CD14-positive monocyte (primary cell): ENCODE measurements around the gene MDH2. TPM values are rescaled to one million over a fixed set of nuclear protein-coding genes. Genes with fewer than 3 reads are reported as not detected.

Source experiments
- DNase-seq, 3 donors: peaks; one replicate each; pipeline ENCODE4 v3.0.0-alpha.2; 2011 to 2022
- H2AFZ ChIP-seq: 2 replicates; pipeline ENCODE4 v1.6.0; 2012; ENCODE audit warnings: mild to moderate bottlenecking, low read depth, low read length, inconsistent platforms; ENCODE audit not compliant: insufficient read depth, poor library complexity, severe bottlenecking
- H3K27ac ChIP-seq, 2 donors: 1 replicate in 1 of 2; 2 replicates in 1 of 2; pipeline ENCODE4 v1.5.1; 2012 to 2013; ENCODE audit warnings: low read length in 2 of 2, control low read depth in 1 of 2, inconsistent platforms in 1 of 2, low read depth in 1 of 2, mild to moderate bottlenecking in 1 of 2
- H3K27me3 ChIP-seq, 2 donors: one replicate each; pipeline versions ENCODE4 v1.6.0 to v1.6.1; 2011 to 2013; ENCODE audit warnings: low read length in 2 of 2; ENCODE audit not compliant: control insufficient read depth in 2 of 2, insufficient read depth in 2 of 2
- H3K36me3 ChIP-seq, 2 donors: replicated peaks in 1 of 2; 1 replicate in 1 of 2; 2 replicates in 1 of 2; pipeline versions ENCODE4 v1.5.1 to v1.6.1; 2012 to 2013; ENCODE audit warnings: low read length in 2 of 2, control low read depth in 1 of 2, inconsistent platforms in 1 of 2, mild to moderate bottlenecking in 1 of 2; ENCODE audit not compliant: insufficient read depth in 2 of 2, control insufficient read depth in 1 of 2
- H3K4me1 ChIP-seq, 2 donors: 1 replicate in 1 of 2; 2 replicates in 1 of 2; pipeline versions ENCODE4 v1.5.1 to v1.6.1; 2012 to 2013; ENCODE audit warnings: low read length in 2 of 2, control low read depth in 1 of 2, inconsistent platforms in 1 of 2, mild to moderate bottlenecking in 1 of 2, moderate library complexity in 1 of 2; ENCODE audit not compliant: insufficient read depth in 2 of 2, control insufficient read depth in 1 of 2
- H3K4me2 ChIP-seq: replicated peaks from 2 replicates; pipeline ENCODE3; 2012; ENCODE audit warnings: low read length, moderate library complexity, mild to moderate bottlenecking; ENCODE audit not compliant: poor library complexity, severe bottlenecking; ENCODE audit errors: extremely low read depth
- H3K4me3 ChIP-seq, 3 experiments: fragments of 200-600 bp in 1 of 3; sonication (generic) in 1 of 3; replicated peaks in 1 of 3; 1 replicate in 2 of 3; 2 replicates in 1 of 3; pipeline ENCODE4 v1.5.1; 2011 to 2013; ENCODE audit warnings: low read length in 3 of 3, mild to moderate bottlenecking in 3 of 3, control low read depth in 2 of 3, low read depth in 2 of 3, inconsistent platforms in 1 of 3, moderate library complexity in 1 of 3
- H3K79me2 ChIP-seq: 2 replicates; pipeline ENCODE4 v1.6.0; 2012; ENCODE audit warnings: mild to moderate bottlenecking, control low read depth, inconsistent platforms, low read length, moderate library complexity; ENCODE audit not compliant: insufficient read depth
- H3K9ac ChIP-seq: 2 replicates; pipeline ENCODE4 v1.6.0; 2017; ENCODE audit warnings: low read length, mild to moderate bottlenecking; ENCODE audit not compliant: insufficient read depth, poor library complexity, severe bottlenecking
- H3K9me3 ChIP-seq, 2 donors: replicated peaks in 1 of 2; 1 replicate in 1 of 2; 2 replicates in 1 of 2; pipeline versions ENCODE4 v1.5.1 to v1.6.1; 2012 to 2013; ENCODE audit warnings: low read length in 2 of 2, control low read depth in 1 of 2; ENCODE audit not compliant: control insufficient read depth in 1 of 2, insufficient read depth in 1 of 2
- H4K20me1 ChIP-seq: 2 replicates; pipeline ENCODE4 v1.6.0; 2012; ENCODE audit warnings: mild to moderate bottlenecking, low read length, control low read depth, moderate library complexity; ENCODE audit not compliant: insufficient read depth
- H3K27ac Mint-ChIP-seq, 7 donors: one replicate each; pipeline ENCODE4 v1.8.0; 2020; ENCODE audit warnings: mild to moderate bottlenecking in 7 of 7, mixed read lengths in 7 of 7, moderate library complexity in 6 of 7, inconsistent platforms in 2 of 7
- H3K27me3 Mint-ChIP-seq, 3 donors: one replicate each; pipeline ENCODE4 v1.8.0; 2021 to 2022; ENCODE audit warnings: low read depth in 3 of 3, mild to moderate bottlenecking in 3 of 3, mixed read lengths in 3 of 3, moderate library complexity in 3 of 3, inconsistent platforms in 1 of 3
- H3K36me3 Mint-ChIP-seq, 2 donors: one replicate each; pipeline ENCODE4 v1.8.0; 2020; ENCODE audit warnings: mixed read lengths in 2 of 2, inconsistent platforms in 1 of 2, mild to moderate bottlenecking in 1 of 2
- H3K4me1 Mint-ChIP-seq: one replicate; pipeline ENCODE4 v1.8.0; 2020; ENCODE audit warnings: mild to moderate bottlenecking, mixed read lengths
- H3K4me3 Mint-ChIP-seq, 2 donors: one replicate each; pipeline ENCODE4 v1.8.0; 2020; ENCODE audit warnings: mild to moderate bottlenecking in 2 of 2, mixed read lengths in 2 of 2, moderate library complexity in 1 of 2
- H3K9me3 Mint-ChIP-seq, 7 donors: one replicate each; pipeline ENCODE4 v1.8.0; 2020 to 2022; ENCODE audit warnings: mixed read lengths in 7 of 7, mild to moderate bottlenecking in 6 of 7, moderate library complexity in 6 of 7, inconsistent platforms in 2 of 7
- WGBS: methylation state at CpG from one replicate; pipeline ENCODE4 v1.1.5; 2013; ENCODE audit warnings: missing lambda C conversion rate; ENCODE audit not compliant: insufficient coverage; 5-methylcytosine and 5-hydroxymethylcytosine counted together
- intact Hi-C, 2 donors: fragments of 100-400 bp; cut with micrococcal nuclease; formaldehyde crosslinking; loops; one replicate each; pipeline versions ENCODE4 v1.15.0 to v1.15.1; 2023
- polyA plus RNA-seq, 3 donors: library from polyadenylated mRNA; depleted of rRNA in 1 of 3; unstranded in 2 of 3; stranded (reverse) in 1 of 3; fragments of 300-500 nt in 2 of 3; fragments of >200 nt in 1 of 3; fragmentation: Illumina TruSeq in 2 of 3; gene quantifications; 1 replicate in 2 of 3; 2 replicates in 1 of 3; pipeline ENCODE4 v1.2.3, GENCODE V29; 2012 to 2021
- TF ChIP-seq, protein P1 (sequence below): fragments of 200-600 bp; IDR thresholded peaks from one replicate; pipeline ENCODE4 v1.8.0; 2022; ENCODE audit warnings: antibody characterized with exemption, mild to moderate bottlenecking

The MDH2 gene
- polyA plus RNA-seq, 3 donors = 75.2 to 162 (median 129) TPM

DNA sequence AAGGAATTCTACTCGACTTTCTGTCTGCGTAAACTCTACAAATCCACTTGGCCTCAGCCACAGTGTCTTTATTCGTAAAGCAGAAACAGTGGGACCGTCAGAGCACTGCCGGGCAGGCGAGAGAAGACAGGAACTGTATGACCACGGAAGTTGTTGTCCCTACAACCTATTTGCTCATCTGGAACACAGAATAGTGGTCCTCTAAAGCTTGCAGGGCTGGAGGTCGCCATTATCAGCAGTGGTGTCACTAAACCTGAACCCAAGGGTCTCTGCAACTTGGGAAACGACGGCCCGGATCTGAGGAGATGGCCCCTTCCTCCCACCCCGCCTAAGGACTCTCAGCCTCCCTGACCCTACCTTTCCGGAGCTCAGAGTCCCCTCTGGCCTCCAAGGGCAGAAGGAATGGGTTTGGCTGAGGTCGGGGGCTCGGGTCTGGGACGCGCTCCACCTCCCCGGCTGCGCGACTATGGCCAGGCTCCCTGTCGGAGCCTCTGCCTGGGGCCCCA lies 548 bp upstream of the MDH2 start:
- H3K27ac Mint-ChIP-seq = peak overlapping the region; percentile 96 to 99 (median 98)
- DNase-seq = peak; percentile 12 to 40 (median 40)
- Histone ChIP-seq H3K79me2 (peaks cover 97% of the 10 kb centered on the region), H4K20me1 (peaks cover 53% of the 10 kb centered on the region), H3K4me1 (peaks cover 19 to 34% of the 10 kb centered on the region in 2 donors), H3K27me3 (no peaks in the 10 kb centered on the region), H3K9ac (peak overlapping the region; percentile 97), H3K36me3 (peaks cover 6 to 28% of the 10 kb centered on the region in 2 donors), H2AFZ (peak overlapping the region; percentile 87), H3K27ac (peak overlapping the region; percentile 83 to 96), H3K4me2 (peak overlapping the region; percentile 81), H3K4me3 (peak overlapping the region; percentile 75 to 90 (median 75)), H3K9me3 (no peaks in the 10 kb centered on the region)
- 3% methylated on average over 15 of the region's 21 CpGs for WGBS
- peaks cover 21 to 41% of the 10 kb centered on the region in 2 donors for H3K36me3 Mint-ChIP-seq
- H3K27me3 Mint-ChIP-seq = no peaks in the 10 kb centered on the region
- TF ChIP-seq, protein P1, sequence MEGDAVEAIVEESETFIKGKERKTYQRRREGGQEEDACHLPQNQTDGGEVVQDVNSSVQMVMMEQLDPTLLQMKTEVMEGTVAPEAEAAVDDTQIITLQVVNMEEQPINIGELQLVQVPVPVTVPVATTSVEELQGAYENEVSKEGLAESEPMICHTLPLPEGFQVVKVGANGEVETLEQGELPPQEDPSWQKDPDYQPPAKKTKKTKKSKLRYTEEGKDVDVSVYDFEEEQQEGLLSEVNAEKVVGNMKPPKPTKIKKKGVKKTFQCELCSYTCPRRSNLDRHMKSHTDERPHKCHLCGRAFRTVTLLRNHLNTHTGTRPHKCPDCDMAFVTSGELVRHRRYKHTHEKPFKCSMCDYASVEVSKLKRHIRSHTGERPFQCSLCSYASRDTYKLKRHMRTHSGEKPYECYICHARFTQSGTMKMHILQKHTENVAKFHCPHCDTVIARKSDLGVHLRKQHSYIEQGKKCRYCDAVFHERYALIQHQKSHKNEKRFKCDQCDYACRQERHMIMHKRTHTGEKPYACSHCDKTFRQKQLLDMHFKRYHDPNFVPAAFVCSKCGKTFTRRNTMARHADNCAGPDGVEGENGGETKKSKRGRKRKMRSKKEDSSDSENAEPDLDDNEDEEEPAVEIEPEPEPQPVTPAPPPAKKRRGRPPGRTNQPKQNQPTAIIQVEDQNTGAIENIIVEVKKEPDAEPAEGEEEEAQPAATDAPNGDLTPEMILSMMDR = no peak
- intact Hi-C loops = no loop called here
- peak overlapping the region; percentile 97 to 99 for H3K4me3 Mint-ChIP-seq
- peaks cover 44% of the 10 kb centered on the region for H3K4me1 Mint-ChIP-seq
- peaks cover 0 to 2% (median 0%) of the 10 kb centered on the region in 7 donors for H3K9me3 Mint-ChIP-seq

DNA sequence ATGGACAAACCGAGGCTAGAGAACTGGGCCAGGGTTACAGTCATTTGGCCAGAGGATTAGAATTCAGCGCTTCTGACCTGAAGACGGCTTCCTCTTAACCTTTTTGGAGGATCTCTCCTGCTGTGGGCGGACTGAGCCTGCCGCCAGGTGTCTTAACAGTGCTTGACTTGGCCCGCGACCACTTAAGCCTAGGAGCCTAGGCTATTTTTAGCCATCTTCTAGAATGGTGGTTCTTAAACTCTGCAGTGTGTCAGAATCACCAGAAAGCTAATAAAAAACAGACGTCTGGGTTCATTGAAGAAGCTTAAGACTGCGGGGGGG lies 722 bp downstream of the MDH2 start:
- Mint-ChIP-seq H3K27ac (peak overlapping the region; percentile 87 to 98 (median 96)), H3K4me3 (peak overlapping the region; percentile 97 to 99), H3K27me3 (no peaks in the 10 kb centered on the region), H3K36me3 (peaks cover 28 to 53% of the 10 kb centered on the region in 2 donors), H3K9me3 (no peaks in the 10 kb centered on the region), H3K4me1 (peaks cover 51% of the 10 kb centered on the region)
- H3K9me3 ChIP-seq = no peaks in the 10 kb centered on the region
- H4K20me1 ChIP-seq = peaks cover 54% of the 10 kb centered on the region
- TF ChIP-seq, protein P1 = no peak
- peak overlapping the region; percentile 81 for H3K4me2 ChIP-seq
- peaks cover 99% of the 10 kb centered on the region for H3K79me2 ChIP-seq
- H3K9ac ChIP-seq = peak overlapping the region; percentile 97
- H2AFZ ChIP-seq = peak overlapping the region; percentile 87
- H3K27ac ChIP-seq = peak overlapping the region; percentile 83 to 96
- peaks cover 21 to 36% of the 10 kb centered on the region in 2 donors for H3K4me1 ChIP-seq
- H3K36me3 ChIP-seq = peaks cover 14 to 40% of the 10 kb centered on the region in 2 donors
- no peaks in the 10 kb centered on the region for H3K27me3 ChIP-seq
- WGBS = 0% methylated on average over 5 of the region's 9 CpGs
- no peak for DNase-seq
- intact Hi-C loops = no loop called here
- peak overlapping the region; percentile 75 to 90 (median 75) for H3K4me3 ChIP-seq
